Stimulated activated CD8-positive, alpha-beta memory T cell treated with anti-CD3 and anti-CD28 coated beads, Interleukin-4, amount 100 ng/mL, for 48 hours (primary cell): ENCODE results near the gene ZFAND2B.
A peak's percentile ranks its signal among the peaks of the same experiment; 100 is the strongest.

Source experiments
- DNase-seq: peaks from one replicate; pipeline ENCODE4 v3.0.0-alpha.2; 2020

ZFAND2B gene

DNA sequence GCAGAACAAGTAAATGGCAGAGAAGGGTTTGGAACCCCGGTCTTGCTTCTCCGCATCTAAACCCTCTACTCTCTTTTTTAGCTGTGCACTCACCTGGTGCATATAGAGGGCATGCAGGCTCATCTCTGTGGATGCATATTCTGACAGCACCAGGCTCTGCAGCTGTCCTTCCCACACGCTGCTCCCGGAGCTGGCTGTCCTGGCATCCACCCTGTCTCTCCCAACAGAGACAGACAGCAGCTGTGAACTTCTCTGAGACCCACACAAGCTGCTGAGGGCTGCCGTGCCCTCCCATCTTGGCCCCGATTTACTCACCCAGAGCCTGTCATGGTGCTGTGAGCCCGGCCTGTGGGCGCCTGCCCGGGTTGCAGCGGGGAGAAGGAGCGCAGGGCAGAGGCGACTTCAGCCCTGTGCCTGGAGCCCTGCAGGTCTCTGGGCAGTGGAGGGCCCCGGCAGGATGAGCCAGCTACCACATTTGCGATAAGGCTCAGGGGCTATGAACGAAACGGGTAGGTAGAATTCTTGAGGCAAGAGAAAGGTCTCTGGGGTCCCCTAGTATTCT, 15.5 kb downstream of the ZFAND2B start:
- DNase-seq, result no peak

DNA sequence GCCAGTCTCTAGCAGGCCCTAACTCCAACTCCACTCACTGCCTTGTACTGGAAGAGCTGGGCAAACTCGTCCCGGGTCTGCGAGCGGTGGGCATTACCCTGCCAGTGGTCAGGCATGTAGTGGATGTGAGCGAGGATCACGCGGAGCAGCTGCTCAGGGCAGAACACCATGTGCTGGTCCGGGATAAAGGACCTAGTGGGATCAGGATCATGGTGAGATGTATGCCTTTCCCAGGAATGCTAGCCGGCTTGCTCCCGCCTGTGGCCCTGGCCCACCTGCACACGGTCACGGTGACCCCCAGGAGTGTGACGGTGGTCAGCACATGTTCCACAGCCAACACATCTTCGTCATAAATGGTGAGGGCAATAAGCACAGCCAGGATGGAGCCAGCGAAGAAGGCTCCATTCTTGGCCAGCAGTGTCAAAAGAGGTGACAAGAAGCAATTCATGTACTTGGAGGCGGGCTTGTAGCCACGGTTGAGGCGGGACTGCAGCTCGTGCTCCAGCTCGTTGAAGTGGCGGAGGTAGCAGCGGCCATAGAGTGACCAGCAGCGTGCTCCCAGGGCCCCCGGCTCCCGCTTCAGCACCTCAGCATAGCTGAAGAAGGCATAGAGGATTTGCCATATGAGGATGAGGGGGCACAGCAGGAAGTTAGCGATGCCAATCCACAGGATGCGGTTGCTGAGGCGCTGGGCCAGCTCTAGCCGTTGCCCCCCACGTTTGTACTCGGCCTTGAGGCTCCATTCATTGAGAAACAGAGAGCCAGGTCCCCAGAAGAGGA, 17.4 kb downstream of the ZFAND2B start:
- DNase-seq, result no peak

DNA sequence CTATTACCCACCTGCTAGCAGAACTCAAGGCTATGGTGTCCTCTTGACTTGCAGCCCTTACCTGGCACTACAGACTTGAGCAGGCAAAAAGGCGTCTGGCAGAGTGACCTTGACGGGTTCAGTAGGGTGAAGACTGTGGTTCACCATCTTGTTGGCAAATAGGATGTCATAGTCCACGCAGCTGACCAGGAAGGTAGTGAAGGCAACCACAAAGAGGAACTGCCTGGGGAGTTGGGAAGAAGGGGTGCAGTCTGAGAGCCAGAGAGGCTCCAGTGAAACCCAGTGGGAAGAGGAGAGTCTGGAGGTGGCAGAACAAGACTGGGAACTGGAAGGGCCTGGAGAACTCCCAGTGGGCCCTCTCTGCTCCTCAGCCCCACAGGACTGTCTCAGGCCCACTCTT, 18.8 kb downstream of the ZFAND2B start:
- DNase-seq, result no peak

DNA sequence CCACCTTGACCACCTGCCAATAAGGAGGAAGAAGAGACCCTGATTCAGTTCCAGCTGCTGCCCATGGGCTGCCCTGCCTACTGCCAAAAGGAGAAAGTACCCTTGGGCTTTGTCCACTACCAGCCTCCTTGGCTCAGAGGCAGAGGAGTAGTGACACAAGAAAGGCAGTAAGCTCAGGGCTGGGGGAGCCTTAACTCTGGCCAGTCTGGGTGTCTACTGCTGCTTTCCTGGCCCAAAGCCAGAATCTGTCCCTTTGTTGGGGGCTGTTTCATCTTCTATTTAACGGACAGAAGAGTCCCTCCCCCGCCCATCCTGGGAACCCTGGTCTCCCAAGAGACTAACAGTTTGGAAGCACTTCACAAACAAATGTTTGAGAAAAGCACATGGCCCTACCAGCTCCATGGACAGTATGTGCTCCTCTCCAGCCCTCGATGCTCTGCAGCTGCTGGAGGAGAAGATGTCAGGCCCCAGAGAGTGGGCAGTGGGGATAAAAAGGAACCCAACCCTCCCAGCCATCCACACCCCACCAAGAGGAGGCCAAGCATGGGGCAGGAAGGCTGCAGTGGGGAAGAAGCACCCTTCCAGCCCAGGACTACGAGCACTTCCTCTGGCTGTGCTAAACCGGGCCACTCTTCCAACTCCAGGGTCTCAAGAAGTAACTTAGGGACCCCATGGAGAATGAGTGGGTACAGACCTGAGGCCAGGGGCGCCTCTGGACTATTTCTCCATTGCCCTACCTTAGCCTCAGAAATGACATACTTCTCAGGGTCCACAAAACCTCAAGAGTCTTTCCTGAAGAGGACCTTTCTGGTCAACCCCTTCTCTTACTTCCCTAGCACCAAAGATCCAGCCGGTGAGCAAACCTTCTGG, 21.7 kb downstream of the ZFAND2B start:
- DNase-seq, result no peak

DNA sequence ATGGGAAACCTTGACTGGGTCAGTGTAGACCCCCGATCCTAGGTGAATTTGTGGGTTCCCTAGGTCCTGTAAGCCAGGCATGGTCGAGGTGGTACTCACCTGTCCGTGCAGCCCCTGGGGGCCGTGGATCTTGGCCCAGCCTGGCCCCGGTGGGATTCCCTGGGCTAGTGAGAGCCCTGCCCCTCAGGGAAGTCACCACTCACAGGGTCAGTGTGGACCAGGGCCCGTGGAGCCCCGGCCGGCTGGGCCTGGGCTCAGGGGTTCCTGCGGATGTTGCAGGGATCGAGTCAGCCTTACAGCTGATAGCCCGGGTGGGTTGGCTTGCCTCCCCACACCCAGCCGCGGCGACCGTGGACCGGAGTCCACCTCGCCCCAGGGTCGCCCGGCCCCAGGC, 22.3 kb downstream of the ZFAND2B start:
- no peak for DNase-seq

DNA sequence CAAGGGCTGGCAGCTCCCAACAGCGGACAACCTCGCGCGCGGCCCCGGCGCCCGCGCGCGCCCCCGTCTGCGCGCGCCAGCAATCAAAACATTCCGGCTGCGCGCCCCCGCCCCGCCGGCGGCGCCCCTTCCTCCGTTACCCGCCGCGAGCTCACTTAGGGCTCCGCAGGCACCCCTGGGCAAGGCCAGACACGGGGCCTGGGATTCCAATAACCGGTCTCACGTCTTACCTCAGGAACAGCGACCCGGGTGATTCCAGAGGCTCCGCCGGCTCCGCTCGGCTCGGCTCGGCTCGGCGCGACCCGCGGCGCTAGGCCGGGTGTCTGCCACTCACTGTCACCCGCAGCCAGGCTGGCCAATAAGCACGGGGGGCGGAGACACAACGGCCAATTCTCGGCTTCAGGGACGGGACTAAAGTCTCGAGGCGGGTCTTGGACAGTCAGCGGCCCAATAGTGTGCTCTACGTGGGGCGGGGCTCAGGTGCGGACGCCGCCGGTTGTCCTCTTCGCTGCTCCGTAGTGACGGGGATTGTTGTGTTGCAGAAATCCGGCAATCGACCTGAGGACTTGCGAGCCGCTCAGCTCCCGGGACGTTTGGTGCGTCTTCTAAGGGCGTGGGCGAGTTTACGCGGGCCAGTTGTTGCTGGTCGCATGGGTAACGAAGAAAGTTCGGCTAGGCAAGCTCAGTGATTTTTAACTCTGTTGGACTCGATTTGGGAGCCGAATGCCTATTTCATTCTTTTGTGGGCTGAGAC, 22.9 kb downstream of the ZFAND2B start, which contains the start of the genes ANKZF1 and ATG9A:
Gene ANKZF1, plus strand, starts transcription at position 502 of the 754 bp plus-strand sequence. CDS start 452 bp downstream, outside the sequence.
Gene ATG9A, minus strand, starts transcription at position 332 of the 754 bp plus-strand sequence. CDS start 1,612 bp downstream, outside the sequence.
- DNase-seq, result peak; percentile 98

DNA sequence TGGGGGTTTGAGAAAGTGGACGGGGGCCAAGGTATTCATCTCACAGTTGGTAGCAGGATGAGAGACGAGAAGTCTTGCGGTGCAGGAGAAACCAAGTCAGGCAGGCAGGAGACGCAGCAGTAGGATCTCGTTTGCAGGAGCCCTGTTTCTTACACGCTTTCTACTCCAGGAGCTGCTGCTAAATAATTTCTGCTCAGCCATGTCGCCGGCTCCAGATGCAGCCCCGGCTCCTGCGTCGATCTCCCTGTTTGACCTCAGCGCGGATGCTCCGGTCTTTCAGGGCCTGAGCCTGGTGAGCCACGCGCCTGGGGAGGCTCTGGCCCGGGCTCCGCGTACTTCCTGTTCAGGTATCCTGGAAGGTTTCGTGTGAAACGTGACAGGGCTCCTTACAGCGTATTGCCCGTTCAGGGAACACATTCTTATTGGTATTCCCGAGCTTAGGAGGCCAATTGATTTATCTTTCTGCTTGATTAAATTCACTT, 23.5 kb downstream of the ZFAND2B start:
- peak; percentile 72 for DNase-seq

DNA sequence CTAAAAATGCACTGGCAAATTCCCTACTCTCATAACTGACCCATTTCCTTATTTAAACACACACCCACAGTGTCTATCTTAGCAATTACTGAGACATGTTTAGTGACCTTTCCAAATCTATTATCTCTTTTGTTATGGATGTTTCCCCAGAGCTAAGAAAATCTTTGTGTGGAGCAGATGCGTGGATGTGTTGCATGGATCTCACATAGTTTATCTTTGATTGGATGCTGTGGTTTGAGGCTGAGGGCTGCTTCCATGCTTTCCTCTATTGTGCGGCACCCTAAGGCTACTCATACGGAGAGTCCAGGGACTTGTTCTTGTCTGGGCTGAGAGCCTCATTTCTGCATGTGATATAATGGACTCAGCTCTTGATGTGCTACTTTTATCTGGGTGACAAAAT, 27.7 kb downstream of the ZFAND2B start:
- no peak for DNase-seq

DNA sequence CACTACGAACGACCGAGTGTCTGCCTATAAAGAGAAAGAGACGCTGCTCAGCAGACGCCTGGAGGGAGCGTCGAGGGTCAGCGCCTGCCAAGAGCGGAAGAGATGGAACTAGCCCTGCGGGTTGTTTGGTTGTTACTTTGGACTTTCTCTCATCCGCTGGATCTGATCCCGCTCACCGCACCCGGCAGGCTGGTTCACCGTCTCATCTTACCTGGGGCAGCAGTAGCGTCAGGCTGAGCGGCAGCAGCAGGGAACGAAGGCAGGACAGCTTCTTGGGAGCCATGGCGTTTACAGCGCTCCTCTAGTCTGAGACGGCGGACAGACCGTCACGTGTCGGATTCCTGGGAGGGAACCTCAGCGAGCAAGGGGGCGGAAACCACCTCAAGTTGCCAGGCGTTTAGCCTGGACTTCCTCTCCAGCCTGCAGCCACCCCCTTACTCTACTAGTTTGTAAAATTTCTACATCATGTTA, 36.7 kb downstream of the ZFAND2B start:
- DNase-seq, result no peak

DNA sequence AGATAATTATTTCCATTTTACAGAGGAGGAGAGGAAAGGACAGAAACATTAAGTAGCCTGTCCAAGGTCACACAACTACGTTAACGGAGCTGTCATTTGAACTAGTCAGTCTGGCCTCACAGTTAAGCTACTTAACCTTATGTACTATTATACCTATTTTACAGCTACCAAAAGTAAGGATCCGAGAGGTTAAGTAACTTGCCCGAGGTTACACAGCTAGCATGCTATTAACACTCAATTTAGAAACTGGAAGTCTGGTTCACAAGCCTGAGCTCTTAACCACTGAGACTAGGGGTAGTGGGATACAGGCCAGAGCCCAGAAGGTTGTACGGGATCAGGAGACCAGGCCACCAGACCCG, 38.2 kb downstream of the ZFAND2B start:
- DNase-seq, result no peak

DNA sequence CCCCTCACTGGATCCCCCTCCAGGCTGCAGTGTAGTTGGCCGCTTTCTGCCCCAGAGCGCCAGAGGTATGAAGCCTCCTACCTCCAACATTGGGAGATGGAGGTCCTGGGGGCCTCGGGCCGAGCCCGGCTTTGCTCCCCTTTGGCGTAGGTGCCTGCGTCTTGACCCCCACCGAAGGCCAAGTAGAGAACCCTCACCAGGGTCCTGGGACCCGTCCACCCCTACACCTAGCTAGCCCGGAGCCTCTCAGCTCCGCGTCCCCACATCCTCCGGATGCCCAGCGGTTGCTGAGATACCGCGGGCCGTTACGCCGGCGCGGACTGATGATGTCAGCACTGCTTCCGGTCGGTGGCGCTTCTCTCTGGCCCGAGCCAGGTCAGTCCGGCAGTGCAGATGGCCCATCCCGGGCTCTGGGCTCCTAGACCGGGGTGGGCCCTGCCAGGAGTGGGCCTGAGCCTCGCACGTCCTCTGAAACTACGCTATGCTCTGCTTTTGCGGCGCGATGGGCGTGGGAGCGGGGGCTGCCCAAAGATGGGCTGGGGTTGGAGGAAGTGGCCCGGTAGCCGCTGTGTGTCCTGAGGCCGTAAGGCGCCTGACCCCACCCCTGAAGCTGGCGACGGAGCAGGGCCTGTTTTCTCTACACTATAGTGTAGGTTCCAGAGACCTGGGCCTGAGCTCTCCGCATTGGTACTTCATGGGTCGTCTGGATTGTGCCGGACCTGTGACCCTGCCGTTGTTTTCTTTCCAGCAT, 38.7 kb downstream of the ZFAND2B start, which contains the start of the genes GLB1L and STK16:
Gene GLB1L, minus strand, starts transcription at position 297 of the 751 bp plus-strand sequence. CDS start 1,871 bp downstream, outside the sequence.
Gene STK16, plus strand, starts transcription at position 332 of the 751 bp plus-strand sequence. CDS start 521 bp downstream, outside the sequence.
- peak; percentile 98 for DNase-seq

DNA sequence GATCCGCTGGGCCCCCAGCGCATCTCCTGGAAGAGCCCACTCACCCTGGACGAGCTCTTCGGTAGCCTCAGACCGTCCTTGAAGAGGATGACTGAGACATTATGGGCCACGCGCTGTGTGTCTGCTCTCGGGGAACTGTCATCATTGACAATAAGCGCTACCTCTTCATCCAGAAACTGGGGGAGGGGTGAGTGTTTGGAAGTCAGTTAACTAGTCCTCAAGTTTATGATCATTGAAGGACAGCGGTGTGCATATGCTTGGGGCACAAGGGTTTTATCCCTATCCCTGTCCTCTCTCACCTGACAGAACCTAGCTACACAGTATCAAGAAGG, 39.3 kb downstream of the ZFAND2B start:
- DNase-seq, result peak; percentile 43

DNA sequence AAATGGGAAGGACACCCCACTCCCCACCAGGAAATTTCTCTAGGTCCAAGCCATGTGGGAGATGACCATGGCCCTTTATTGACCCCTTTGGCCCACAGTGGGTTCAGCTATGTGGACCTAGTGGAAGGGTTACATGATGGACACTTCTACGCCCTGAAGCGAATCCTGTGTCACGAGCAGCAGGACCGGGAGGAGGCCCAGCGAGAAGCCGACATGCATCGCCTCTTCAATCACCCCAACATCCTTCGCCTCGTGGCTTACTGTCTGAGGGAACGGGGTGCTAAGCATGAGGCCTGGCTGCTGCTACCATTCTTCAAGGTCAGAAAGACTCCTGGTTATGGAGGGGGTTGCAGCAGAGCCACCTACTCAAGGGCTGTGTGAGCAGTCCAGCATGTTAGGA, 40.0 kb downstream of the ZFAND2B start:
- no peak for DNase-seq

DNA sequence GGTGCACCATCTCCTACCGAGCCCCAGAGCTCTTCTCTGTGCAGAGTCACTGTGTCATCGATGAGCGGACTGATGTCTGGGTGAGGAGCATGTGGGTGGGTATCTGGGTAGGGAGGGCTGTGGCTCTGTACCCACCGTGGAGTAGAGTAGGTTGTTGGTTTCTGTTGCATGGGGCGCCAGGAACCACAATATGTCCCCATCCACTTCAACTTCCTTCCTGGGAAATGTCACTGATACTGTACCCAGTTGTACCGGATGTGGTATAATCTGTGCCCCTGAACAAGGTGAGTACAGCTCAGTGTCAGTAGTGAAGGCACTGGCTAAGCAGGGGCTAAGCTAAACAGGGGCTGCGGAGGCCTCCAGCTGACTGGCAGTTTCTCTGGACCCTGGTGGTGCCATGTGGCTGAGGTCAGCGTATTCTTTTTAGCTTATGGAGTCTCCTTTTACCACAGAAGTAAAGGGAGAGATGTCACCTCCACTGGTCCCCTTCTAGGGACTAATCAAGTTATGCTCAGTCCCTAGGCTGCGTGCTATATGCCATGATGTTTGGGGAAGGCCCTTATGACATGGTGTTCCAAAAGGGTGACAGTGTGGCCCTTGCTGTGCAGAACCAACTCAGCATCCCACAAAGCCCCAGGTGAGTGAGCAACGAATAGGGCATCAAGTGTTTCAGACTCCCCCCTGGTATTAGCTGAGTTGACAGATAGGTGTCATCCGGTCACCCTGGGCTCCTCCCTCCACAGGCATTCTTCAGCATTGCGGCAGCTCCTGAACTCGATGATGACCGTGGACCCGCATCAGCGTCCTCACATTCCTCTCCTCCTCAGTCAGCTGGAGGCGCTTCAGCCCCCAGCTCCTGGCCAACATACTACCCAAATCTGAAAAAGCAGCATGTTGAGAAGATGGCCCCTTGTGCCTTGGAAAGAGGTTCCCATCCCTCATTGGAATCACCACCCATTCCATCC, 41.4 kb downstream of the ZFAND2B start:
- DNase-seq, result peak; percentile 75

DNA sequence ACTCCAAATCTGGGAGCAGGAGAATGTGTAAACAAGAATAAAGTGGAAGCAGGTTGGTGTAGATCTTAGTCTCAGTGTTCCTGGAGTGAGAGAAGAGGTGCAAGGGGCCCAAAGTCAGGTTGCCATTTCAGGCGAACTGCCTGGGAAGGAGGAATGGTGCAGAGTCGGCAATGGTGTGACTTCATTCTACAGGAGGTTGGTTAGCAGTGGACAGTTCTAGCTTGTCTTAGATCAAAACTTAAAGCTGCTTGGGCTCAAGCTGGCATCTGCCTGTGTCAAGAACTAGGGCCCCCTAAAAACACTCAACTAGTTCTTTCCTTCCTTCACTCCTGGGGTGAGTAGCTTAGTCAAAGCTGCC, 42.2 kb downstream of the ZFAND2B start:
- no peak for DNase-seq

DNA sequence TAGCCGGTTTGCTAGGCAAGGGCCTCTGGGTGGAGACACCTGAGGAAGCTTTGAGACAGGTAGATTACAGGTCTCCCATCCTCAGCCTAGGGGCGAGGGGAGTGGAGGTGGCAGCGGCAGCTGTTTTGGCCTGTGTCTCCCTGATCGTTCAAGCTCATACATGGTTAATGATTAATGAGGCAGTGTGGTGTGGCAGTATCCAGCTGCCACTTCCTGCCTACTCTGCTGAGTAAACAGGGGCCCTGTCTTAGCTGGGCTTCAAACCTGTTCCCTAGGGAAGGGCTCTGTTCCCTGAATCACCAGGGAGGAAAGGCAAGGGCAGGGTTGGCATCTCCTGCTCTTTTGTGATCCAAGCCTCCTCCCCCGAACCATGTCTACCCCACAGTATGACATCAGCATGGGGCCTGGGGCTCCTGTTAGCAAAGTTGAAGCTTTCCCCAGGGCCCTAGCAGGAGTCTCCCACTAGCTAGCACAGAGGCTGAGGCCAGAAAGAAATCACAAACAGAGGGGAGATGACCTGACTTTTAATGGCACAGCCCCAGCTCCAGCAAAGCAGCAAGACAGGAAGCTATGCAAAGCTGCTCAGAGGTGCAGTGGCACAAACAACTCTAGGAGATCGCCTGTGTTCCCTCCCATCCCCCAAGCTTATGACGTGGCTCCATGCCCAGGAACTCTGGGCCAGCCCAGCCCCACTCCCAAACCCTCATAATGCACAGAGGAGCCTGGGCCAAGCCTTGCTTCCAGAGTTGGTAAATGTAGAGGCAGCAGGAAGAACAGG, 42.8 kb downstream of the ZFAND2B start:
- DNase-seq, result peak; percentile 59

DNA sequence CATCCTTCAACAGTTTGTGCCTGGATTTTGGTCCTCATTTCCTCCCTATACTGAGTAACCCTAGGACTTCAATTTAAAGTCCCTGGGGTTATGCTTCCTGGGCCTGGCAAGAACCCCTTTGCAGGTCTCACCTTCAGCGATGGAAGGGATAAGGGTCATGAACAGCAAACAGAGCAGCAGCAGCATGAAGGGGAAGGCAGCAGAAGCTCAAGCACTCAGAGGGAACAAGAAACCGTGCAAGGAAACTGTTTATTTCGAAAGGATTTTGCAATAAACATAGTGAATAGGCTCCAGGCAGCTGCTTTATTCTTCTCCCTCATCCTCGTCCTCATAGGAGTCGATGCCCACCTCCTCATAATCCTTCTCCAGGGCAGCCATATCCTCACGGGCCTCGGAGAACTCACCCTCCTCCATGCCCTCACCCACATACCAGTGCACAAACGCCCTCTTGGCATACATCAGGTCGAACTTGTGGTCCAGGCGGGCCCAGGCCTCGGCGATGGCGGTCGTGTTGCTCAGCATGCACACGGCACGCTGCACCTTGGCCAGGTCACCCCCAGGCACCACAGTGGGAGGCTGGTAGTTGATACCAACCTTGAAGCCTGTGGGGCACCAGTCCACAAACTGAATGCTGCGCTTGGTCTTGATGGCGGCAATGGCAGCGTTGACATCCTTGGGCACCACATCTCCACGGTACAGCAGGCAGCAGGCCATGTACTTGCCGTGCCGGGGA, 43.6 kb downstream of the ZFAND2B start:
- DNase-seq, result no peak

DNA sequence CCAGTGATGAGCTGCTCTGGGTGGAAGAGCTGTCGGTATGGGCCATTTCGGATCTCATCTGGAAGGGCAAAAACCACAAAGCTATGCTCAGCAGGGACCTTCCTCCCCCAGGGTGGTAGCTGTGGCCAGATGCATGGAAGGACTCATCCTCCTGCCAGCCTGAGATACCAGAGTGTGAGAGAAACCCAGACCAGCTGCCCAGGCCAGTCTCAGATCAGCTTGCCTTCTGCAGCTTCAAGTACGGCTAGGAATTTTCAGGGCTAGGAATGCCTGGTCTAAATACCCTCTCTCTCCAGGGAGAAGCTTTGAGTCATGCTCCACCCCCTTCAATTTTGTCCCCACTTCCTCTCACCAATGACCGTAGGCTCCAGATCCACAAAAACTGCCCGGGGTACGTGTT, 45.1 kb downstream of the ZFAND2B start:
- DNase-seq, result no peak

DNA sequence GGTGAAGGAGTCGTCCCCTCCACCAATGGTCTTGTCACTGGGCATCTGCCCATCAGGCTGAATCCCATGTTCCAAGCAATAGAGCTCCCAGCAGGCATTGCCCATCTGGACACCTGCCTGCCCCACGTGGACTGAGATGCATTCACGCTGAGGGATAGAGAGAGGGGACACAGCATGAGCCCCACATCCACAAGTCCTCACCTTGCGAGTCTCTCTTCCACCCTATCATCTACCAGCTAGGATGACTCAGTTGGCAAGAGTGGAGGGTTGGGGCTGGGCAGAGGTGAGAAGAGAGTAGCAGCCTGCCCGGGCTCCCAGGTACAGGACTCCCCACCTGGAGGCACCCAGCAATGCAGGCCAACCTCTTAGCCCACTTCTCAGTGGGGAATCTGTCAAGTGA, 45.5 kb downstream of the ZFAND2B start:
- peak; percentile 40 for DNase-seq
